H1 (cell line): ENCODE data around the gene MTF1. TPM values are rescaled to one million over a fixed set of nuclear protein-coding genes. Genes with fewer than 3 reads are reported as not detected.

Experiments used
- CTCF ChIA-PET: fragments of 300-600 bp; sonication (Branson Sonifier 250); formaldehyde crosslinking; loops from one replicate; lab custom pipeline; 2021; ENCODE audit not compliant: partially characterized antibody; lab: Charles Lee
- POLR2A ChIA-PET: fragments of 300-600 bp; sonication (Branson Sonifier 250); formaldehyde crosslinking; loops from one replicate; lab custom pipeline; 2021; ENCODE audit warnings: inconsistent platforms; ENCODE audit not compliant: partially characterized antibody; lab: Charles Lee
- DNase-seq, 2 experiments: peaks; one replicate each; pipeline versions ENCODE4 v3.0.0 to v3.0.0-alpha.2; 2010 to 2022; ENCODE audit warnings: low spot score in 2 of 2, low read depth in 1 of 2, mixed read lengths in 1 of 2
- FAIRE-seq: peaks from 2 replicates; lab custom pipeline; 2011; peaks lifted over from hg19 to GRCh38; lab: Jason Lieb, UNC
- H2AFZ ChIP-seq: 2 replicates; pipeline ENCODE4 v1.8.1; 2012; ENCODE audit warnings: low read length, inconsistent platforms
- H2AK5ac ChIP-seq: 2 replicates; pipeline ENCODE4 v1.6.1; 2013; ENCODE audit warnings: low read depth, low read length
- H2BK120ac ChIP-seq: replicated peaks from 2 replicates; pipeline ENCODE3; 2013; ENCODE audit warnings: low read depth, low read length, inconsistent platforms
- H2BK12ac ChIP-seq: 2 replicates; pipeline ENCODE4 v1.6.1; 2013; ENCODE audit warnings: low read depth, low read length
- H2BK15ac ChIP-seq: 2 replicates; pipeline ENCODE4 v1.6.1; 2013; ENCODE audit warnings: low read length
- H2BK20ac ChIP-seq: 2 replicates; pipeline ENCODE4 v1.6.1; 2013; ENCODE audit warnings: low read length
- H2BK5ac ChIP-seq: 2 replicates; pipeline ENCODE4 v1.6.1; 2013; ENCODE audit warnings: low read depth, low read length
- H3K14ac ChIP-seq: 2 replicates; pipeline ENCODE4 v1.6.1; 2013; ENCODE audit warnings: inconsistent platforms; ENCODE audit not compliant: insufficient read length
- H3K18ac ChIP-seq: 2 replicates; pipeline ENCODE4 v1.6.1; 2013; ENCODE audit warnings: low read length; ENCODE audit errors: extremely low read depth
- H3K23ac ChIP-seq: 2 replicates; pipeline ENCODE4 v1.6.1; 2013; ENCODE audit warnings: inconsistent platforms; ENCODE audit not compliant: insufficient read length
- H3K23me2 ChIP-seq: 2 replicates; pipeline ENCODE4 v1.6.1; 2013; ENCODE audit warnings: low read depth, low read length
- H3K27ac ChIP-seq: 2 replicates; pipeline ENCODE4 v1.6.1; 2011; ENCODE audit warnings: low read depth, low read length, inconsistent platforms
- H3K27me3 ChIP-seq, 4 experiments: replicated peaks in 1 of 4; 1 replicate in 1 of 4; 2 replicates in 3 of 4; pipeline versions ENCODE4 v1.6.1 to v1.8.1; 2011 to 2013; ENCODE audit warnings: low read length in 3 of 4, mild to moderate bottlenecking in 3 of 4, inconsistent platforms in 2 of 4, mixed read lengths in 2 of 4, moderate library complexity in 1 of 4; ENCODE audit not compliant: control insufficient read depth in 3 of 4, insufficient read depth in 3 of 4; ENCODE audit errors: extremely low read depth in 1 of 4
- H3K36me3 ChIP-seq, 4 experiments: 2 replicates each; pipeline versions ENCODE4 v1.6.1 to v1.8.1; 2011 to 2013; ENCODE audit warnings: mild to moderate bottlenecking in 4 of 4, low read length in 3 of 4, moderate library complexity in 2 of 4, control low read depth in 1 of 4, inconsistent platforms in 1 of 4; ENCODE audit not compliant: insufficient read depth in 4 of 4, control insufficient read depth in 2 of 4
- H3K4ac ChIP-seq: replicated peaks from 2 replicates; pipeline ENCODE3; 2013; ENCODE audit warnings: low read length, low read depth, mixed read lengths, inconsistent platforms; ENCODE audit not compliant: insufficient read length
- H3K4me1 ChIP-seq, 4 experiments: replicated peaks in 1 of 4; 1 replicate in 1 of 4; 2 replicates in 3 of 4; pipeline versions ENCODE4 v1.6.1 to v1.8.1; 2011 to 2013; ENCODE audit warnings: low read length in 3 of 4, inconsistent platforms in 2 of 4, mixed read lengths in 1 of 4; ENCODE audit not compliant: insufficient read depth in 4 of 4, control insufficient read depth in 3 of 4
- H3K4me2 ChIP-seq, 2 experiments: 2 replicates each; pipeline versions ENCODE4 v1.6.1 to v1.8.1; 2011 to 2013; ENCODE audit warnings: low read depth in 2 of 2, low read length in 2 of 2, control low read depth in 1 of 2, inconsistent platforms in 1 of 2, mild to moderate bottlenecking in 1 of 2; ENCODE audit not compliant: insufficient read depth in 1 of 2
- H3K4me3 ChIP-seq, 4 experiments: fragments of 200-600, 300-600 bp in 1 of 4; sonication (generic), shearing (Covaris generic), sonication (Bioruptor Twin) in 1 of 4; 2 replicates each; pipeline versions ENCODE4 v1.5.1 to v1.8.1; 2011 to 2016; ENCODE audit warnings: low read length in 4 of 4, low read depth in 3 of 4, control low read depth in 2 of 4, inconsistent platforms in 2 of 4, mild to moderate bottlenecking in 2 of 4, mixed read lengths in 1 of 4, moderate library complexity in 1 of 4; ENCODE audit not compliant: insufficient read depth in 2 of 4; ENCODE audit errors: extremely low read depth in 1 of 4
- H3K56ac ChIP-seq: replicated peaks from 2 replicates; pipeline ENCODE3; 2013; ENCODE audit warnings: low read depth, mild to moderate bottlenecking, mixed read lengths, low read length, inconsistent platforms; ENCODE audit not compliant: insufficient read length
- H3K79me1 ChIP-seq: 2 replicates; pipeline ENCODE4 v1.6.1; 2013; ENCODE audit warnings: low read depth, low read length, control low read depth
- H3K79me2 ChIP-seq, 2 experiments: 2 replicates each; pipeline versions ENCODE4 v1.6.1 to v1.8.1; 2012 to 2013; ENCODE audit warnings: low read length in 2 of 2, mild to moderate bottlenecking in 2 of 2, inconsistent platforms in 1 of 2; ENCODE audit not compliant: insufficient read depth in 2 of 2, control insufficient read depth in 1 of 2
- H3K9ac ChIP-seq, 4 experiments: replicated peaks in 1 of 4; 1 replicate in 1 of 4; 2 replicates in 3 of 4; pipeline versions ENCODE4 v1.6.1 to v1.8.1; 2011 to 2013; ENCODE audit warnings: low read depth in 3 of 4, low read length in 3 of 4, control low read depth in 2 of 4, mild to moderate bottlenecking in 2 of 4, moderate library complexity in 2 of 4, inconsistent platforms in 1 of 4; ENCODE audit errors: extremely low read depth in 1 of 4
- H3K9me3 ChIP-seq, 2 experiments: 2 replicates each; pipeline versions ENCODE4 v1.6.1 to v1.8.1; 2012 to 2013; ENCODE audit warnings: mild to moderate bottlenecking in 2 of 2, moderate library complexity in 2 of 2, control low read depth in 1 of 2, inconsistent platforms in 1 of 2, low read depth in 1 of 2, low read length in 1 of 2, mixed read lengths in 1 of 2; ENCODE audit not compliant: insufficient read depth in 2 of 2
- H4K20me1 ChIP-seq, 2 experiments: replicated peaks in 1 of 2; 2 replicates each; pipeline versions ENCODE3 to v1.8.1; 2011 to 2013; ENCODE audit warnings: inconsistent platforms in 2 of 2, low read length in 2 of 2, mild to moderate bottlenecking in 1 of 2; ENCODE audit not compliant: insufficient read depth in 2 of 2, control insufficient read depth in 1 of 2
- H4K5ac ChIP-seq: 2 replicates; pipeline ENCODE4 v1.6.1; 2013; ENCODE audit warnings: low read length, low read depth, mixed read lengths, inconsistent platforms; ENCODE audit not compliant: insufficient read length
- H4K8ac ChIP-seq: 2 replicates; pipeline ENCODE4 v1.8.0; 2013; ENCODE audit warnings: mild to moderate bottlenecking, moderate library complexity, low read length, inconsistent platforms; ENCODE audit not compliant: insufficient read depth; ENCODE audit errors: extremely low read depth
- H4K91ac ChIP-seq: replicated peaks from 2 replicates; pipeline ENCODE3; 2013; ENCODE audit warnings: low read length, mixed read lengths, inconsistent platforms; ENCODE audit not compliant: insufficient read length
- ATF2 ChIP-seq: IDR thresholded peaks from 2 replicates; pipeline ENCODE4 v1.6.1; 2012; ENCODE audit warnings: low read length, inconsistent platforms
- CEBPB ChIP-seq: IDR thresholded peaks from 2 replicates; pipeline ENCODE4 v1.6.1; 2012; ENCODE audit warnings: low read depth, low read length
- CHD2 ChIP-seq: IDR thresholded peaks from 2 replicates; pipeline ENCODE4 v1.6.1; 2012; ENCODE audit warnings: low read length, improper control_type of control experiment
- EZH2 ChIP-seq: fragments of 200-600 bp; sonication (generic); IDR thresholded peaks from 2 replicates; pipeline ENCODE4 v1.7.1; 2012; ENCODE audit warnings: low read depth, mild to moderate bottlenecking, moderate library complexity, low read length, inconsistent platforms; ENCODE audit not compliant: severe bottlenecking
- JUND ChIP-seq: IDR thresholded peaks from 2 replicates; pipeline ENCODE4 v1.6.1; 2011; ENCODE audit warnings: mild to moderate bottlenecking, improper control_type of control experiment, low read length
- MAFK ChIP-seq: IDR thresholded peaks from 2 replicates; pipeline ENCODE4 v1.6.1; 2012; ENCODE audit warnings: low read depth, mild to moderate bottlenecking, improper control_type of control experiment, low read length
- MAX ChIP-seq: IDR thresholded peaks from 2 replicates; pipeline ENCODE4 v1.6.1; 2012; ENCODE audit warnings: inconsistent platforms
- TAF7 ChIP-seq: optimal IDR thresholded peaks from 2 replicates; pipeline ENCODE3; 2011; ENCODE audit warnings: low read depth, mild to moderate bottlenecking, inconsistent platforms, low read length, moderate library complexity, borderline replicate concordance
- ZNF274 ChIP-seq: IDR thresholded peaks from 2 replicates; pipeline ENCODE4 v1.7.0; 2012; ENCODE audit warnings: low read length, borderline replicate concordance; ENCODE audit errors: extremely low read depth
- WGBS, 2 experiments: shearing (Covaris generic) in 1 of 2; methylation state at CpG; one replicate each; pipeline versions ENCODE4 v1.1.6 to v1.1.7; 2013 to 2015; ENCODE audit warnings: low lambda C conversion rate in 2 of 2, mixed read lengths in 2 of 2, inconsistent platforms in 1 of 2, low coverage in 1 of 2, missing lambda C conversion rate in 1 of 2; ENCODE audit not compliant: insufficient replicate concordance in 2 of 2, insufficient coverage in 1 of 2, insufficient read length in 1 of 2; ENCODE audit errors: extremely low coverage in 1 of 2, missing lambda C conversion rate in 1 of 2; 5-methylcytosine and 5-hydroxymethylcytosine counted together
- polyA plus RNA-seq, 7 experiments: library from polyadenylated mRNA; depleted of rRNA in 3 of 7; stranded (reverse) in 5 of 7; unstranded in 2 of 7; fragments of >200 nt in 5 of 7; fragments of 200-250 nt in 2 of 7; gene quantifications; 1 replicate in 5 of 7; 2 replicates in 1 of 7; 4 replicates in 1 of 7; pipeline versions ENCODE4 v1.2.1 to v1.2.3, GENCODE V29; 2011 to 2013; ENCODE audit warnings: missing spikeins in 2 of 7, mixed read lengths in 2 of 7
- total RNA-seq: library from RNA; stranded (reverse); fragmentation: NEBNext Ultra II Directional; extraction: Animal tissue kit (Norgen Biotek cat#: 25700); gene quantifications from 2 replicates; pipeline ENCODE4 v1.2.1, GENCODE V29; 2021

MTF1 gene
- total and polyA plus RNA-seq, 2 of the 8 experiments (the other 6 are each of a cell fraction or from before 2014, with no cell fraction given): 4.0 to 15.5 TPM

GRCh38 chr1:37807555-37808368, 51.6 kb downstream of the MTF1 start, which contains the start of the genes C1orf122 and YRDC:
C1orf122 (plus strand) TSS chr1:37807790; CDS start chr1:37808405, 615 bp downstream.
YRDC (minus strand) TSS chr1:37808208; CDS start chr1:37808180, 28 bp downstream.
- peak within 1 kb of the TSS; percentile 87; the same call in 1 of the 2 replicates for H3K27ac ChIP-seq
- no peak for FAIRE-seq
- POLR2A ChIA-PET: interaction anchor here (0.6 to 3.5 kb wide), 29 partner anchors 9 to 263 kb away, joined by 3 to 26 read pairs (median 4); partner anchors contain the start of genes CDCA8, EPHA10, INPP5B and MANEAL
- no peak for TF ChIP-seq JUND
- no peak for TF ChIP-seq EZH2
- no peak for TF ChIP-seq TAF7
- TF ChIP-seq CEBPB: no peak
- TF ChIP-seq ATF2: no peak
- TF ChIP-seq MAX: peak; percentile 74
- no peak for TF ChIP-seq CHD2
- no peak for TF ChIP-seq MAFK
- no peak for TF ChIP-seq ZNF274

More at GRCh38 chr1:37807555-37808368, 51.6 kb downstream of the MTF1 start, which contains the start of the genes C1orf122 and YRDC:
- H3K18ac ChIP-seq: no peak within 1 kb of the TSS; the same call in 1 of the 2 replicates
- H3K27me3 ChIP-seq: no peaks in the 10 kb centered on the region
- 0 out of 2 replicates have a peak within 1 kb of the TSS, but pooled peaks have one; percentile 66 for H2BK5ac ChIP-seq
- no peak within 1 kb of the TSS for H3K14ac ChIP-seq
- H4K8ac ChIP-seq: peak within 1 kb of the TSS; percentile 83
- H3K4me1 ChIP-seq: peaks cover 4 to 14% (median 10%) of the 10 kb centered on the region in 4 experiments; a peak in 6 of 7 replicates
- H2AK5ac ChIP-seq: no peak within 1 kb of the TSS; the same call in 1 of the 2 replicates
- H3K9ac ChIP-seq: peak within 1 kb of the TSS; percentile 87 to 100 (median 89)
- H3K36me3 ChIP-seq: peaks cover 23 to 44% (median 32%) of the 10 kb centered on the region in 4 experiments
- no peak within 1 kb of the TSS for H2BK120ac ChIP-seq
- 2% methylated on average over 48 of the region's 95 CpGs; no CpG with 5 or more reads in 1 of the 2 experiments for WGBS, 2 experiments
- peaks cover 5% of the 10 kb centered on the region; the same call in 1 of the 2 replicates for H3K23me2 ChIP-seq
- peak within 1 kb of the TSS; percentile 81 to 97 (median 92) for H3K4me3 ChIP-seq
- H3K9me3 ChIP-seq: no peaks in the 10 kb centered on the region
- H4K91ac ChIP-seq: peak within 1 kb of the TSS; percentile 83
- H2BK12ac ChIP-seq: no peak within 1 kb of the TSS
- H2BK15ac ChIP-seq: no peak within 1 kb of the TSS
- H3K4me2 ChIP-seq: peak within 1 kb of the TSS; percentile 80 to 93
- CTCF ChIA-PET: interaction anchor here (1.3 kb wide), 1 partner anchor 113 kb away, joined by 5 read pairs; no protein-coding TSS in a partner anchor
- no peak within 1 kb of the TSS for H2AFZ ChIP-seq
- no peak within 1 kb of the TSS for H3K23ac ChIP-seq
- peak; percentile 76 to 93 for DNase-seq
- H3K56ac ChIP-seq: no peak within 1 kb of the TSS
- H3K4ac ChIP-seq: peak within 1 kb of the TSS; percentile 97
- no peak within 1 kb of the TSS for H4K5ac ChIP-seq
- peaks cover 8% of the 10 kb centered on the region for H3K79me1 ChIP-seq
- H4K20me1 ChIP-seq: peaks cover 0 to 18% of the 10 kb centered on the region in 2 experiments
- H3K79me2 ChIP-seq: peaks cover 8 to 15% of the 10 kb centered on the region in 2 experiments
- H2BK20ac ChIP-seq: no peak within 1 kb of the TSS
